ENCODE results near the gene AHCY. TPM values are rescaled to one million over a fixed set of nuclear protein-coding genes. Genes with fewer than 3 reads are reported as not detected.

AHCY gene
- total RNA-seq, 4 donors from 2014 or later: 50.4 to 71.5 (median 58.0) TPM

DNA sequence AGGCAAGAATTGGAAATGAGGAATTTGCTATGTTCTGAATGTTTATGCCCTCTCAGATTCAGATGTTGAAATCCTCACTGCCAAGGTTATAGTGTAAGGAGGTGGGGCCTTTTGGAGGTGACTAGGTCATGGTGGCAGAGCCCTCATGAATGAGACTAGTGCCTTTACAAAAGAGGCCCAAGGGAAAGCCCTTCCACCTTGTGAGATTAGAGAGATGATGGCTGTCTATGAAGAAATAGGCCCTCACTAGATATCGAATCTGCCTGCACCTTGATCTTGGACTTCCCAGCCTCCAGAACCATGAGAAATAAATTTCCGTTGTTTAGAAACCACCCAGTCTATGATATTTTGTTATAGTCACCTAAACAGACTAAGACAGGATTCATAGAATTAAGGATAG lies 51.5 kb downstream of the AHCY start:
- H3K4me1 ChIP-seq: no peaks in the 10 kb centered on the region
- ATAC-seq: no peak
- no peaks in the 10 kb centered on the region for H3K27me3 ChIP-seq
- no peak overlapping the region for H3K27ac ChIP-seq
- H3K9me3 ChIP-seq: no peaks in the 10 kb centered on the region
- WGBS, 2 donors (ENCODE audit: low coverage in 1 of 2): 89 to 100% methylated on average over 2 of the region's 2 CpGs
- no peak overlapping the region for H3K4me3 ChIP-seq
- TF ChIP-seq POLR2A (IDR thresholded peaks at IDR 0.05) (no peak), CTCF (IDR thresholded peaks at IDR 0.05) (no peak), POLR2AphosphoS5 (IDR thresholded peaks at IDR 0.05) (no peak), EP300 (IDR thresholded peaks at IDR 0.05) (no peak)
- H3K36me3 ChIP-seq: no peaks in the 10 kb centered on the region

- ATAC-seq: no peak
- H3K4me1 ChIP-seq: no peaks in the 10 kb centered on the region
- no peaks in the 10 kb centered on the region for H3K27me3 ChIP-seq
- no peak for TF ChIP-seq CTCF (IDR thresholded peaks at IDR 0.05)
- TF ChIP-seq EP300 (IDR thresholded peaks at IDR 0.05): no peak
- no peak for TF ChIP-seq POLR2A (IDR thresholded peaks at IDR 0.05)
- no peak for TF ChIP-seq POLR2AphosphoS5 (IDR thresholded peaks at IDR 0.05)
- no peak overlapping the region for H3K4me3 ChIP-seq
- no peak overlapping the region for H3K27ac ChIP-seq
- no peaks in the 10 kb centered on the region for H3K36me3 ChIP-seq
- H3K9me3 ChIP-seq: no peaks in the 10 kb centered on the region
Observed at GRCh38 chr20:34250005-34250404, 53.1 kb downstream of the AHCY start.

- Histone ChIP-seq H3K27ac (no peak overlapping the region), H3K4me3 (no peak overlapping the region), H3K4me1 (no peaks in the 10 kb centered on the region), H3K9me3 (no peaks in the 10 kb centered on the region), H3K27me3 (no peaks in the 10 kb centered on the region), H3K36me3 (no peaks in the 10 kb centered on the region)
- TF ChIP-seq EP300 (IDR thresholded peaks at IDR 0.05) (no peak), POLR2A (IDR thresholded peaks at IDR 0.05) (no peak), CTCF (IDR thresholded peaks at IDR 0.05) (no peak), POLR2AphosphoS5 (IDR thresholded peaks at IDR 0.05) (no peak)
- WGBS, 2 donors (ENCODE audit: low coverage in 1 of 2): 72 to 83% methylated on average over 3 to 5 of the region's 6 CpGs
- ATAC-seq: no peak
Observed at GRCh38 chr20:34249291-34249690, 53.9 kb downstream of the AHCY start.

DNA sequence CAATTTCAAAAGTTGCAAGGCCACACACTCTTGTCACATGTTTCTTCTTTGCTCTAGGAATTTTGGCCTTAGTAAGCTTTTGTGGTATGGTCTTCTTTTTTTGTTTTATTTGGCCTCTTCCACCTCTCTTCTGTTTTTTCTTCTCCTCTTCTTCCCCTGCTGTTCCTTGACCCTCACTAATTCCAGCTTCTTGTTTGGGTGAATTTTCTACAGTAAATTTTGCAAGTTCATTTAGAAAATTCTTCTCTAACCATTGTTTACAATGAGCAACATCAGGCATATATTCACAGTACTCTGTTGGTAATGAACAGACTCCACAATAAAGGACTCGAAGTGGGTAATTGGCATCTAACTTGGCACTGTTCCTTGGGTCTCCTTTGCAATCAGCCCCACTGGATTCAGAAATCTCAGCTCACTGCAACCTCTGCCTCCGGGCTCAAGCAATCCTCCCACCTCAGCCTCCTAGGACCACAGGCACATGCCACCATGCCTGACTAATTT lies 57.0 kb downstream of the AHCY start:
- 80 to 86% methylated on average over 2 of the region's 2 CpGs for WGBS, 2 donors (ENCODE audit: low coverage in 1 of 2)
- Histone ChIP-seq H3K27me3 (no peaks in the 10 kb centered on the region), H3K36me3 (no peaks in the 10 kb centered on the region), H3K9me3 (no peaks in the 10 kb centered on the region), H3K4me3 (no peak overlapping the region), H3K27ac (no peak overlapping the region), H3K4me1 (no peaks in the 10 kb centered on the region)
- TF ChIP-seq EP300 (IDR thresholded peaks at IDR 0.05) (no peak), POLR2A (IDR thresholded peaks at IDR 0.05) (no peak), CTCF (IDR thresholded peaks at IDR 0.05) (no peak), POLR2AphosphoS5 (IDR thresholded peaks at IDR 0.05) (no peak)
- no peak for ATAC-seq

GRCh38 chr20:34243377-34243776 lies 59.8 kb downstream of the AHCY start:
- TF ChIP-seq POLR2A (IDR thresholded peaks at IDR 0.05): no peak
- no peak for TF ChIP-seq POLR2AphosphoS5 (IDR thresholded peaks at IDR 0.05)
- TF ChIP-seq EP300 (IDR thresholded peaks at IDR 0.05): no peak
- TF ChIP-seq CTCF (IDR thresholded peaks at IDR 0.05): no peak
- no peak for ATAC-seq
- no peaks in the 10 kb centered on the region for H3K27me3 ChIP-seq
- H3K27ac ChIP-seq: no peak overlapping the region
- 84 to 93% methylated on average over 3 of the region's 3 CpGs for WGBS, 2 donors (ENCODE audit: low coverage in 1 of 2)
- no peaks in the 10 kb centered on the region for H3K9me3 ChIP-seq
- H3K4me1 ChIP-seq: no peaks in the 10 kb centered on the region
- no peak overlapping the region for H3K4me3 ChIP-seq
- no peaks in the 10 kb centered on the region for H3K36me3 ChIP-seq

Measured in gastroesophageal sphincter (tissue), 4 donors.